Testis (tissue), 2 donors: ENCODE measurements around the gene KCTD16.

Experiments
- CTCF ChIP-seq, 3 experiments: fragments of 450-650 bp in 2 of 3; fragments of 200-600 bp in 1 of 3; sonication (generic) in 1 of 3; IDR thresholded peaks; one replicate each; pipeline ENCODE4 v1.5.1; 2016 to 2019; ENCODE audit warnings: antibody characterized with exemption in 3 of 3, mild to moderate bottlenecking in 2 of 3, moderate library complexity in 1 of 3
- POLR2A ChIP-seq: fragments of 450-650 bp; IDR thresholded peaks from one replicate; pipeline ENCODE4 v1.6.1; 2017; ENCODE audit warnings: antibody characterized with exemption, mild to moderate bottlenecking, moderate library complexity

- no peak for TF ChIP-seq CTCF (IDR thresholded peaks at IDR 0.05)
- no peak for TF ChIP-seq POLR2A
Measured at GRCh38 chr5:144361406-144361805, 190.7 kb downstream of the KCTD16 start.
